ENCODE measurements around the gene ACOX3. TPM values are rescaled to one million over a fixed set of nuclear protein-coding genes. Genes with fewer than 3 reads are reported as not detected.

ACOX3 gene
- total and polyA plus RNA-seq, 10 of the 15 experiments (the other 5 are each of a cell fraction or from before 2014, with no cell fraction given): 2.0 to 24.5 (median 14.0) TPM

DNA sequence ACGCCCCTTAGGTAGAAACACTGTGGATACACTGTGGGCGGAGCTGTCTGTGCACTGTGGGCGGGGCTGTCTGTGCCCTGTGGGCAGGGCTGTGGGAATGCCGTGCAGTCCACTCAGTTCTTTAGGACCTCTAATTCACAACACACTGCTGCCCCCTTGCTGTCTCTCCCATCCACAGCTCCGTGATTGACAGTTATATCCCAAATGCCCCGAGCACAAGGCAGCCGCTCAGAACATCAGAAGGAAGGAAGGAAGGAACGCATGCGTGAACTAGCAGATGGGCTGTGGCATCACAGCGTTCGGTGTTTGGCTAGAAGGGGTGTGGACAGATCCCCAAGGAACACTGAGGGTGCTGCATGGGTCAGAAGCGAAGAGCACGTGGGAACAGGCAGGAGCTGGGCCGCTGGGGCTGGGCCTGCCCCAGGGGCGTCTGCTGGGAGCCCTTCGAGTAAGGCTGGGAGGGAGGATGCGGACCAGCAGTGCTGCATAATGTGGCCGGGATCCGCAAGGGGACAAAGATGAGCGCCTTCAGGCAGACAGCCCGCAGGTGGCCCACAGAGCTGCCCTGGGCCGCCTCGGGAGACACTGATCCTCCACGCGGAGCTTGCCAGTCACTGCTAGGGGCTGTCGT is 29.8 kb downstream of the ACOX3 start:
- H3K27me3 ChIP-seq (replicated peaks in 1 of 2; ENCODE audit: control insufficient read depth in 2 of 2, insufficient read depth in 2 of 2, low read length in 1 of 2): no peaks in the 10 kb centered on the region
- 91% methylated on average over 26 of the region's 26 CpGs for WGBS (ENCODE audit: insufficient coverage, insufficient replicate concordance, low lambda C conversion rate, missing lambda C conversion rate)
- H3K9me3 ChIP-seq (replicated peaks; ENCODE audit: control insufficient read depth, insufficient read depth, low read length): no peaks in the 10 kb centered on the region
- BruUV-seq (replicated peaks): no TSS peak
- H3K27ac ChIP-seq (ENCODE audit: control insufficient read depth, insufficient read depth): no peak overlapping the region
- DNase-seq (ENCODE audit: low read depth, low spot score): no peak
- in situ Hi-C loops (cut with MboI) (no loop called here), intact Hi-C loops (cut with micrococcal nuclease; ENCODE audit: unreplicated experiment) (no loop called here)
- H3K4me2 ChIP-seq (ENCODE audit: control insufficient read depth, insufficient read depth): no peak overlapping the region
- H3K79me2 ChIP-seq (ENCODE audit: control insufficient read depth, insufficient read depth, low read length): no peaks in the 10 kb centered on the region
- ChIA-PET RAD21 (ENCODE audit: unreplicated experiment) (interaction anchor here (0.8 to 1.5 kb wide), 2 partner anchors 9 to 234 kb away, joined by 3 to 5 read pairs; no protein-coding TSS in a partner anchor), CTCF (interaction anchor here (0.7 to 1.2 kb wide), 3 partner anchors 58 to 234 kb away, joined by 3 to 4 read pairs (median 3); no protein-coding TSS in a partner anchor), POLR2A (interaction anchor here (1.0 kb wide), 1 partner anchor 25 kb away, joined by 3 read pairs; no protein-coding TSS in a partner anchor), SMC1A (ENCODE audit: uncharacterized antibody, unreplicated experiment) (no interaction called here)
- peak; percentile 64 for ATAC-seq
- no peaks in the 10 kb centered on the region for H4K20me1 ChIP-seq (ENCODE audit: control insufficient read depth, insufficient read depth)
- TF ChIP-seq JUNB (IDR thresholded peaks at IDR 0.05) (no peak), RAD21 (IDR thresholded peaks at IDR 0.05; ENCODE audit: insufficient read depth, low read depth, low read length) (0 out of 2 replicates have a peak, but pooled peaks have one; percentile 2)
- TF ChIP-seq, protein P1, sequence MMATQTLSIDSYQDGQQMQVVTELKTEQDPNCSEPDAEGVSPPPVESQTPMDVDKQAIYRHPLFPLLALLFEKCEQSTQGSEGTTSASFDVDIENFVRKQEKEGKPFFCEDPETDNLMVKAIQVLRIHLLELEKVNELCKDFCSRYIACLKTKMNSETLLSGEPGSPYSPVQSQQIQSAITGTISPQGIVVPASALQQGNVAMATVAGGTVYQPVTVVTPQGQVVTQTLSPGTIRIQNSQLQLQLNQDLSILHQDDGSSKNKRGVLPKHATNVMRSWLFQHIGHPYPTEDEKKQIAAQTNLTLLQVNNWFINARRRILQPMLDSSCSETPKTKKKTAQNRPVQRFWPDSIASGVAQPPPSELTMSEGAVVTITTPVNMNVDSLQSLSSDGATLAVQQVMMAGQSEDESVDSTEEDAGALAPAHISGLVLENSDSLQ (IDR thresholded peaks at IDR 0.05): peak; percentile 32; the same call in 1 of the 2 replicates
- TF ChIP-seq, protein P2, sequence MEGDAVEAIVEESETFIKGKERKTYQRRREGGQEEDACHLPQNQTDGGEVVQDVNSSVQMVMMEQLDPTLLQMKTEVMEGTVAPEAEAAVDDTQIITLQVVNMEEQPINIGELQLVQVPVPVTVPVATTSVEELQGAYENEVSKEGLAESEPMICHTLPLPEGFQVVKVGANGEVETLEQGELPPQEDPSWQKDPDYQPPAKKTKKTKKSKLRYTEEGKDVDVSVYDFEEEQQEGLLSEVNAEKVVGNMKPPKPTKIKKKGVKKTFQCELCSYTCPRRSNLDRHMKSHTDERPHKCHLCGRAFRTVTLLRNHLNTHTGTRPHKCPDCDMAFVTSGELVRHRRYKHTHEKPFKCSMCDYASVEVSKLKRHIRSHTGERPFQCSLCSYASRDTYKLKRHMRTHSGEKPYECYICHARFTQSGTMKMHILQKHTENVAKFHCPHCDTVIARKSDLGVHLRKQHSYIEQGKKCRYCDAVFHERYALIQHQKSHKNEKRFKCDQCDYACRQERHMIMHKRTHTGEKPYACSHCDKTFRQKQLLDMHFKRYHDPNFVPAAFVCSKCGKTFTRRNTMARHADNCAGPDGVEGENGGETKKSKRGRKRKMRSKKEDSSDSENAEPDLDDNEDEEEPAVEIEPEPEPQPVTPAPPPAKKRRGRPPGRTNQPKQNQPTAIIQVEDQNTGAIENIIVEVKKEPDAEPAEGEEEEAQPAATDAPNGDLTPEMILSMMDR (IDR thresholded peaks at IDR 0.05 in 2 of 3, conservative IDR thresholded peaks at IDR 0.05 in 1 of 3; ENCODE audit: control insufficient read depth in 2 of 3, extremely low read depth in 1 of 3, insufficient read depth in 1 of 3, low read depth in 3 of 3, low read length in 3 of 3): peak in 2 of 3 experiments; percentile 20 to 26; a peak in 2 of 6 replicates
- H2AFZ ChIP-seq (ENCODE audit: control insufficient read depth, low read depth, low read length): no peak overlapping the region
- no peak overlapping the region for H3K4me3 ChIP-seq
- no peak overlapping the region for H3K9ac ChIP-seq (ENCODE audit: control insufficient read depth, insufficient read depth, low read length)
- H3K36me3 ChIP-seq (ENCODE audit: control insufficient read depth in 2 of 2, insufficient read depth in 2 of 2, low read length in 1 of 2): peaks cover 9 to 16% of the 10 kb centered on the region in 2 experiments
- no peaks in the 10 kb centered on the region for H3K4me1 ChIP-seq (ENCODE audit: control insufficient read depth, insufficient read depth, low read length)
- no peak for FAIRE-seq
